Endothelial cell of umbilical vein (primary cell): ENCODE data around the gene ALDH4A1. TPM values are rescaled to one million over a fixed set of nuclear protein-coding genes. Genes with fewer than 3 reads are reported as not detected.

ENCODE experiments used
- BruUV-seq: library from RNA; stranded (reverse); fragments of 400-500 nt; replicated peaks from 2 replicates; lab custom pipeline; 2021; lab: Mats Ljungman, UMichigan
- CTCF ChIA-PET: fragments of 300-600, 350-600 bp; sonication (Branson Sonifier 250); formaldehyde crosslinking; loops from one replicate; lab custom pipeline; 2021; ENCODE audit warnings: antibody characterized with exemption, inconsistent platforms; lab: Charles Lee
- POLR2A ChIA-PET: fragments of 300-600, 350-600 bp; sonication (Branson Sonifier 250); formaldehyde crosslinking; loops from one replicate; lab custom pipeline; 2021; ENCODE audit warnings: antibody characterized with exemption, inconsistent platforms; lab: Charles Lee
- DNase-seq: peaks from one replicate; pipeline ENCODE4 v3.0.0-alpha.2; 2011; ENCODE audit warnings: low read depth, low spot score
- FAIRE-seq: peaks from 2 replicates; lab custom pipeline; 2011; peaks lifted over from hg19 to GRCh38; lab: Jason Lieb, UNC
- H2AFZ ChIP-seq: 2 replicates; pipeline ENCODE4 v1.6.0; 2012; ENCODE audit warnings: low read depth, low read length, control low read depth, inconsistent platforms
- H3K27ac ChIP-seq: 2 replicates; pipeline ENCODE4 v1.5.1; 2011; ENCODE audit warnings: low read depth, mild to moderate bottlenecking, control low read depth, low read length, moderate library complexity; ENCODE audit not compliant: insufficient read depth
- H3K27me3 ChIP-seq, 2 experiments: 2 replicates each; pipeline versions ENCODE4 v1.6.0 to v1.6.1; 2011; ENCODE audit warnings: low read length in 2 of 2, mixed read lengths in 1 of 2; ENCODE audit not compliant: control insufficient read depth in 2 of 2, insufficient read depth in 2 of 2
- H3K36me3 ChIP-seq, 2 experiments: 2 replicates in 1 of 2; 3 replicates in 1 of 2; pipeline ENCODE4 v1.5.1; 2011; ENCODE audit warnings: low read length in 2 of 2, mild to moderate bottlenecking in 1 of 2, moderate library complexity in 1 of 2; ENCODE audit not compliant: control insufficient read depth in 2 of 2, insufficient read depth in 2 of 2; ENCODE audit errors: extremely low read depth in 1 of 2
- H3K4me1 ChIP-seq: 3 replicates; pipeline ENCODE4 v1.5.1; 2011; ENCODE audit warnings: mild to moderate bottlenecking, low read length; ENCODE audit not compliant: control insufficient read depth, insufficient read depth; ENCODE audit errors: extremely low read depth
- H3K4me2 ChIP-seq: 2 replicates; pipeline ENCODE4 v1.6.1; 2011; ENCODE audit warnings: low read length, control low read depth, mixed read lengths; ENCODE audit not compliant: insufficient read depth
- H3K4me3 ChIP-seq, 3 experiments: fragments of 200-600 bp in 1 of 3; sonication (generic), shearing (Covaris generic) in 1 of 3; replicated peaks in 1 of 3; 2 replicates each; pipeline ENCODE4 v1.5.1; 2011 to 2016; ENCODE audit warnings: control low read depth in 3 of 3, low read length in 3 of 3, mild to moderate bottlenecking in 2 of 3, inconsistent platforms in 1 of 3, low read depth in 1 of 3, moderate library complexity in 1 of 3; ENCODE audit not compliant: insufficient read depth in 1 of 3
- H3K79me2 ChIP-seq: 2 replicates; pipeline ENCODE4 v1.6.0; 2012; ENCODE audit warnings: low read length, inconsistent platforms; ENCODE audit not compliant: control insufficient read depth, insufficient read depth
- H3K9ac ChIP-seq: replicated peaks from 2 replicates; pipeline ENCODE3; 2011; ENCODE audit warnings: low read length, control low read depth; ENCODE audit not compliant: insufficient read depth; ENCODE audit errors: extremely low read depth
- H3K9me1 ChIP-seq: replicated peaks from 3 replicates; pipeline ENCODE4 v1.6.0; 2011; ENCODE audit warnings: mild to moderate bottlenecking, low read length; ENCODE audit not compliant: control insufficient read depth, insufficient read depth; ENCODE audit errors: extremely low read depth
- H3K9me3 ChIP-seq: replicated peaks from 2 replicates; pipeline ENCODE4 v1.5.1; 2012; ENCODE audit warnings: low read length, inconsistent platforms; ENCODE audit not compliant: control insufficient read depth, insufficient read depth
- H4K20me1 ChIP-seq: replicated peaks from 2 replicates; pipeline ENCODE3; 2011; ENCODE audit warnings: mild to moderate bottlenecking, low read length; ENCODE audit not compliant: control insufficient read depth, insufficient read depth; ENCODE audit errors: extremely low read depth
- EZH2 ChIP-seq: IDR thresholded peaks from 2 replicates; pipeline ENCODE4 v1.6.1; 2012; ENCODE audit warnings: borderline replicate concordance, low read depth, mild to moderate bottlenecking, moderate library complexity, low read length, inconsistent platforms; ENCODE audit not compliant: severe bottlenecking
- FOS ChIP-seq: IDR thresholded peaks from 2 replicates; pipeline ENCODE4 v1.6.1; 2011; ENCODE audit warnings: mild to moderate bottlenecking, low read length, moderate library complexity, borderline replicate concordance; ENCODE audit not compliant: insufficient read depth
- MYC ChIP-seq: IDR thresholded peaks from one replicate; pipeline ENCODE4 v1.6.1; 2011; ENCODE audit warnings: mild to moderate bottlenecking, low read depth, low read length
- POLR2A ChIP-seq: IDR thresholded peaks from 2 replicates; pipeline ENCODE4 v1.6.1; 2012; ENCODE audit warnings: low read depth, mild to moderate bottlenecking, control low read depth, low read length
- POLR2AphosphoS5 ChIP-seq: IDR thresholded peaks from 2 replicates; pipeline ENCODE4 v1.6.1; 2012; ENCODE audit warnings: low read depth, mild to moderate bottlenecking, control low read depth, low read length, moderate library complexity; ENCODE audit not compliant: insufficient read depth
- dilution Hi-C: fragments of 300-500 bp; cut with MboI; formaldehyde crosslinking; loops from one replicate; pipeline ENCODE4 v1.15.0; 2019; ENCODE audit warnings: low sequenced_read_pairs; ENCODE audit not compliant: extremely low pct_ligation_motif_present
- intact Hi-C: fragments of 100-400 bp; cut with micrococcal nuclease; formaldehyde crosslinking; loops from one replicate; pipeline ENCODE4 v1.10.0; 2022
- polyA plus RNA-seq, 4 experiments: library from polyadenylated mRNA; depleted of rRNA in 3 of 4; stranded (reverse) in 3 of 4; unstranded in 1 of 4; fragments of >200 nt; gene quantifications; 2 replicates each; pipeline versions ENCODE4 v1.2.1 to v1.2.3, GENCODE V29; 2011 to 2012; ENCODE audit warnings: missing spikeins in 1 of 4
- total RNA-seq: library from RNA; stranded (reverse); gene quantifications from 2 replicates; pipeline ENCODE4 v1.2.3, GENCODE V29; 2021
- TF ChIP-seq, protein P1 (sequence below), 2 donors: IDR thresholded peaks; 1 replicate in 1 of 2; 2 replicates in 1 of 2; pipeline ENCODE4 v1.5.1; 2011; ENCODE audit warnings: low read length in 2 of 2, mild to moderate bottlenecking in 2 of 2, moderate library complexity in 2 of 2, control low read depth in 1 of 2, inconsistent platforms in 1 of 2, low read depth in 1 of 2; ENCODE audit not compliant: insufficient read depth in 1 of 2; ENCODE audit errors: extremely low read depth in 1 of 2
- TF ChIP-seq, protein P2 (sequence below): IDR thresholded peaks from 2 replicates; pipeline ENCODE4 v1.6.1; 2011; ENCODE audit not compliant: insufficient read depth, insufficient read length

ALDH4A1 gene
- total and polyA plus RNA-seq, 2 donors (not counting 3 experiments of a cell fraction or from before 2014, with no cell fraction given) = 17.4 to 18.5 TPM

DNA sequence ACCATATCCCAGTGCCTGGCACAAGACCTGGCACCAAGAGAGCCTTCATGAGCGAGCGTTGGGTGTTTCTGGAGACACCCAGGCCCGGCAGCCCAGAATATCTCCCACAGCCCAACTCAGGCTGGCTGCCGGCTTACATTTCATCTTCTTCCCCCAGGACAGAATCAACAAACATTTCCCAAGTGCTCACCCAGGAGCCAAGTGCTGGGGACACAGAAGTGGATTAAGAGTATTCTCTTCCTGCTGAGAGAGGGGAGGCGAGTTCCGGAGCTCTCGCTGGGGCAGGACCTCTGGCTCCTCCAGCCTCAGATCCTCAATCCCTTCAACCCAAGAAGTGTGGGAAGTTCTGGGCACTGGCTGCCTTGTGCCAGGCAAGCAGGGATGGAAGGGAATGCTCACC is 30.5 kb upstream of the ALDH4A1 start:
- no peak for TF ChIP-seq POLR2A
- dilution Hi-C loops = no loop called here
- FAIRE-seq (no peak), DNase-seq (no peak)
- no peaks in the 10 kb centered on the region for H3K9me1 ChIP-seq
- no peaks in the 10 kb centered on the region for H3K9me3 ChIP-seq
- no peak overlapping the region for H3K9ac ChIP-seq
- no peaks in the 10 kb centered on the region for H3K27me3 ChIP-seq
- peaks cover 80% of the 10 kb centered on the region for H3K79me2 ChIP-seq
- no peak overlapping the region for H3K4me3 ChIP-seq
- no peak overlapping the region for H2AFZ ChIP-seq
- CTCF ChIA-PET = interaction anchor here (0.9 to 1.2 kb wide), 4 partner anchors 16 to 25 kb away, joined by 3 to 8 read pairs (median 5); no protein-coding TSS in a partner anchor
- H3K4me2 ChIP-seq = no peak overlapping the region
- no peak overlapping the region for H3K27ac ChIP-seq
- POLR2A ChIA-PET = no interaction called here
- H3K36me3 ChIP-seq = no peaks in the 10 kb centered on the region
- intact Hi-C loops = no loop called here
- no TSS peak for BruUV-seq
- H3K4me1 ChIP-seq = peaks cover 11% of the 10 kb centered on the region
- no peaks in the 10 kb centered on the region for H4K20me1 ChIP-seq

DNA sequence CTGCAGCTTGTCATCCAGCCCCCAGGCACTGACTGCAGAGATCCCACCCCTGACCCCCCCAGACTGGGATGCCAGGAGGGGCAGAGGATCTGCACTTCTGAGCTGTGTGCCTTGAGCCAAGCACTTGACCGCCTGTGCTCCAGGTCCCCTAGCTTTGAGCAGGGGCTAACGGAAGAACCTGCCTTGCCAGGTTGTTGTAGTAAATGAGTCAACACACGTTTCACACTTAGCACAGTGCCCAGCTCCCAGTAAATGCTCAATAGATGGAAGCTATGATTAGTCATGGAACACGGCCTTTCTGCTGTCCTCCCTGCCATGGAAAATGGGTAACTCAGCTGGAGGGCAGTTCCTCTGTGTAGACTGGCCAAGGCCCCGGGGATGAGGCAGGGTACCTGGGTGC is 30.0 kb upstream of the ALDH4A1 start:
- Histone ChIP-seq H3K79me2 (peaks cover 77% of the 10 kb centered on the region), H2AFZ (no peak overlapping the region), H3K27ac (no peak overlapping the region), H4K20me1 (no peaks in the 10 kb centered on the region), H3K4me3 (no peak overlapping the region), H3K27me3 (no peaks in the 10 kb centered on the region), H3K9me1 (no peaks in the 10 kb centered on the region), H3K4me1 (peaks cover 16% of the 10 kb centered on the region), H3K9ac (no peak overlapping the region), H3K9me3 (no peaks in the 10 kb centered on the region), H3K4me2 (no peak overlapping the region), H3K36me3 (no peaks in the 10 kb centered on the region)
- DNase-seq (no peak), FAIRE-seq (no peak)
- CTCF ChIA-PET = interaction anchor here (0.9 to 1.2 kb wide), 4 partner anchors 16 to 24 kb away, joined by 3 to 8 read pairs (median 5); no protein-coding TSS in a partner anchor
- intact Hi-C loops (no loop called here), dilution Hi-C loops (no loop called here)
- POLR2A ChIA-PET = no interaction called here
- BruUV-seq = no TSS peak
- TF ChIP-seq POLR2A = no peak
- TF ChIP-seq FOS = peak; percentile 20
- TF ChIP-seq, protein P1, sequence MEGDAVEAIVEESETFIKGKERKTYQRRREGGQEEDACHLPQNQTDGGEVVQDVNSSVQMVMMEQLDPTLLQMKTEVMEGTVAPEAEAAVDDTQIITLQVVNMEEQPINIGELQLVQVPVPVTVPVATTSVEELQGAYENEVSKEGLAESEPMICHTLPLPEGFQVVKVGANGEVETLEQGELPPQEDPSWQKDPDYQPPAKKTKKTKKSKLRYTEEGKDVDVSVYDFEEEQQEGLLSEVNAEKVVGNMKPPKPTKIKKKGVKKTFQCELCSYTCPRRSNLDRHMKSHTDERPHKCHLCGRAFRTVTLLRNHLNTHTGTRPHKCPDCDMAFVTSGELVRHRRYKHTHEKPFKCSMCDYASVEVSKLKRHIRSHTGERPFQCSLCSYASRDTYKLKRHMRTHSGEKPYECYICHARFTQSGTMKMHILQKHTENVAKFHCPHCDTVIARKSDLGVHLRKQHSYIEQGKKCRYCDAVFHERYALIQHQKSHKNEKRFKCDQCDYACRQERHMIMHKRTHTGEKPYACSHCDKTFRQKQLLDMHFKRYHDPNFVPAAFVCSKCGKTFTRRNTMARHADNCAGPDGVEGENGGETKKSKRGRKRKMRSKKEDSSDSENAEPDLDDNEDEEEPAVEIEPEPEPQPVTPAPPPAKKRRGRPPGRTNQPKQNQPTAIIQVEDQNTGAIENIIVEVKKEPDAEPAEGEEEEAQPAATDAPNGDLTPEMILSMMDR (IDR thresholded peaks at IDR 0.05; ENCODE audit: extremely low read depth in 1 of 2, insufficient read depth in 1 of 2, low read depth in 1 of 2, low read length in 2 of 2) = no peak
- no peak for TF ChIP-seq POLR2AphosphoS5
- no peak for TF ChIP-seq MYC
- TF ChIP-seq EZH2 = no peak
- TF ChIP-seq, protein P2, sequence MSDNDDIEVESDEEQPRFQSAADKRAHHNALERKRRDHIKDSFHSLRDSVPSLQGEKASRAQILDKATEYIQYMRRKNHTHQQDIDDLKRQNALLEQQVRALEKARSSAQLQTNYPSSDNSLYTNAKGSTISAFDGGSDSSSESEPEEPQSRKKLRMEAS = no peak
